Effector CD4-positive, alpha-beta T cell (primary cell): ENCODE data around the gene GJB4.
"Not testable (repeated sequence)": the region's sequence is repeated elsewhere in the genome, so short reads cannot be mapped to it uniquely, and the experiment has no call there.

Source experiments
- DNase-seq: peaks from one replicate; pipeline ENCODE4 v3.0.0-alpha.2; 2020

The GJB4 gene

DNA sequence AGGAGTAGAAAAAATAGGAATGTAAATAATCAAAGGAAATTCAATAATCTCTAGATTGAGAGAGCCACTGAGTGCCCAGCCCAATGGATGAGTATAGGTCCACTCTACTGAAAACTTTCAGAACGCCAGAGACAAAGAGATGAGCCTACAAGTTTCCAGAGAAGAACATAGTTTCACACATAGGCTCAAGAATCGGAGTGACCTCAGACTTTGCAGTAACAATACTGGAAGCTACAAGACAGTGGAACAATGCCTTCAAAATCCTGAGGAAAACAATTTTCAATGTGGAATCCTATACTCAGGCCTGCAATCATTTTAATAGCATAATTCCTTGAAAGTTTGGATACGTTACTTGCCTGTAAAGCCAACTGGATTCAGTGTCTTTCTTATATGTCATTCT, 44.2 kb downstream of the GJB4 start:
- no peak for DNase-seq

DNA sequence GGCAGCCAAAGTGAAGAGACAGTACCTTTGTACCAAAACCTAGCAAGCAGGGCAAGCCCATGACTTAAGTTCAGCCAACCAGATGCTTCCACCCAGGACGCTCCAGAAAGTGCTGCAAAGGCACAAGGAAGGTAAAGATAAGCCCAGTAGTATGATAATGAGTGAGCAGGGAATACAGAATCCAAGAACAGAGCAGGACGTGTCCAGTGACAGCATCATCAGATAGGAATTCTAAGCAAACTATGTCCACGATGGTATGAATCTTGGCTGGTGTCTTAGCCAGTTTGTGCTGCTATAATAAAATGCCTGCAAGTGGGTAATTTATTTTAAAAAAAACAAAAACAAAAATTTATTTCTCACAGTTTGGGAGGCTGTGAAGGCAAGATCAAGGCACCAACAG, 46.9 kb downstream of the GJB4 start:
- no peak for DNase-seq

DNA sequence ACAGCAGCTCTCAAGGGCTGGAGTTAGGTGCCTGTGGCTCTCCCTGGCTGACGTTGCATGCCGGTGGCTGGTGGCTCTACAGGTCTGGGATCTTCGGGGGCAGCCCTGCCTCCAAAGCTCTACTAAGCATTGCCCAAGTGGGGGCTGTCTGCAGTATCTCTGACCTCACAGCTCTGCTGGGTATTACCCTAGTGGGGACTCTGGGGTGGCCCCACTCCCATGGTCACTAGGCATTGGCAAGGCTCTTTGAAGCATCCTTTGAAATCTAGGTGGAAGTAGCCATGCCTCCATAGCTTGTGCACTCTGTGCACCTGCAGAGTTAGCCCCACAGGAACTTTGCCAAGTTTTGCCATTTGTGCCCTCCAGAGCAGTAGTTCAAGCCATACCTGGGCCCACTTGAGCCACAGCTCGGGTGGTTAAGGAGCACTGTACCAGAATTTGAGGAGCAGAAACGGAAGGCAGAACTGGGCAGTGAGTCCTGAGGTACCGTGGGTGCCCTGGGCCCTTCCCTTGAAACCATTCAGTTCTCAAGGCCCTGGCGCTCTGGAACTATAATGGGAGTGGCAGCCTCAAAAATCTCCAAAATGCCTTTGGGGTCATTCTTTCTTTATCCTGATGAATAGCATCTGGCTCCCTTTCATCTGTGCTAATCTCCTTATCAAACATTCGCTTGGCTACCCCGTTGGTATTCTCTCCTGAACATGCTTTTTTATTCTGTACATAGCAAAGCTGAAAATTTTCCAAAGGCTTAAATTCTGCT, 48.7 kb downstream of the GJB4 start:
- no peak for DNase-seq

DNA sequence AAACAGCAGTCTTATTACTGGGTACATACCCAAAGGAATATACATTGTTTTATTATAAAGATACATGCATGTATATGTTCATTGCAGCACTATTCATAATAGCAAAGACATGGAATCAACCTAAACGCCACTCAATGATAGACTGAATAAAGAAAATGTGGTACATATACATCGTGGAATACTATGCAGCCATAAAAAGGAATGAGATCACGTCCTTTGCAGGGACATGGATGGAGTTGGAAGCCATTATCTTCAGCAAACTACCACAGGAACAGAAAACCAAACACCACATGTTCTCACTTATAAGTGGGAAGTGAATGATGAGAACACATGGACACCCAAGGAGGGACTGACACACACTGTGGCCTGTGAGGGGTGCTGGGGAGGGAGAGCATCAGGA, 51.2 kb downstream of the GJB4 start:
- not testable (repeated sequence) for DNase-seq
